ENCODE results near the gene TXLNB.
A peak's percentile ranks its signal among the peaks of the same experiment; 100 is the strongest.
"Not testable (repeated sequence)": the region's sequence is repeated elsewhere in the genome, so short reads cannot be mapped to it uniquely, and the experiment has no call there.

TXLNB gene

DNA sequence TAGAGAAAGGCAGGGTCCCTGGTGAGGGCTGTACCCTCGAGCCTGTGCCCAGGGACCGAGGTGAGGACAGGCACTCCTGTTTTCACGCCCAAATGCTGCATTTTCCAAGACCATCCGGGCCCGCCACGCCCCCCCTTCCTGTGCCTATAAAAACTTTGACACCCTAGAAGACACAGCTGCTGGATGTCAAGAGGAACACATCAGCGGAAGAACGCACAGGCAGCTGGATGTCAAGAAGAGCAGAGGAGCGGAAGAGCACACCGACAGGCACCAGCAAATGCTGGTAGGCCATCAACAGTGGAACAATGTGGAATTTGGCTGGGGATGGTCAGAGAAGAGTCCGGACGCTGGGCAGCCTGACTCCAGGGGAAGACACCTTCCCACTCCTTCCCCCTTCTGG is 56.1 kb downstream of the TXLNB start:
- DNase-seq (ENCODE audit: low read depth), result no peak

DNA sequence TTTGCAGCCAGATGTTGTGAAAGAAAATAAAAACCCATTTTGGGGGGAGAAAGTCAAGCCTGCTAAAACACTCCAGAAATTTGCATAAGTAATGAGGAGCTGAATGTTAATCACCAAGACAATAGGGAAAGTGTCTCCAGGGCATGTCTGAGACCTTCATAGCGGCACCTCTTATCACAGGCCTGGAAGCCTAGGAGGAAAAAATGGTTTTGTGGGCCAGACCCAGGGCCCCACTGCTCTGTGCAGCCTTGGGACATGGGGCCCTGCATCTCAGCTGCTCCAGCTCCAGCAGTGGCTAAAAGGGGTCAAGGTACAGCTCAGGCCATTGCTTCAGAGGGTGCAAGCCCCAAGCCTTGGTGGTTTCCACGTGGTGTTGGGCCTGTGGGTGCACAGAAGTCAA is 57.6 kb downstream of the TXLNB start:
- not testable (repeated sequence) for DNase-seq (ENCODE audit: low read depth)

DNA sequence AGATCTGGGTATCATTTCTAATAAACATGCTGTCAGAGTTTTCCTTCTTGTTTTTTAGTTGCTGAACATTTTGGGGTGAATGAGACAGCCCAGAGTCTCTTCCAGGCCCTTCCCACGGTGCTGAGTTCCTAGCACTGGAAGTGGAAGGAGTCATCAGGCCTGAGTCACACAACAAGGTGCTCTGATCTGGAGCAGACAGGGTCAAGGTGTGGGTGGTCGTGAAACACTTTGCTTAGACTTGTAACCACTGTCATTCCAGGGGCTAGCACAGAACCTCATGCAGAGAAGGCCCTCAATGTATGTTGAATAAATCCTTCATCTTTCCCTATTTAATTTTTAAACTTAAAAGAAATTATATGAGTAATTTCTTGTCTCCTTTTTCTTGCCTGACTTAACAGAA is 60.6 kb downstream of the TXLNB start:
- no peak for DNase-seq (ENCODE audit: low read depth)

DNA sequence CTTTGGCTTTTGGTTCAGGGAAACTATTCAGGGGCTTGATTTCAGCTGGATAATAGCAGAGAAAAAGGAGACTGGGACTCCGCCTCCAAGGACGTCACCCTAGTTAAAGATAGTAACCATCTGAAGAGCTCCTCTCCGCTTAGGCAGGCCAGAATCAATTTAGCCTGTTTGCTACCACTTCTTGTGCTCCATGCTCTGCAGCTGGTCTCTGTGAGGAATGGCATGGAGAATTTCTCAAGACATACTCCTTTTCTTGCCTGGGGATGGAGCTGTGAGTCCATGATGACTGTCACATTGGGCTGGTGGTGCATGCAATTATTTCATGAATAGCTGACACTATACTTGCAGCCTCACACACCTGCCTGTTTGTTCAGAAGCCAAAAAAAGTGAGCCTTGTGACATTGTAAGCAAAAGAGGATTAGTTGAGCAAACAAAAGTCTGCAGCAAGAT is 61.4 kb downstream of the TXLNB start:
- DNase-seq (ENCODE audit: low read depth), result no peak

DNA sequence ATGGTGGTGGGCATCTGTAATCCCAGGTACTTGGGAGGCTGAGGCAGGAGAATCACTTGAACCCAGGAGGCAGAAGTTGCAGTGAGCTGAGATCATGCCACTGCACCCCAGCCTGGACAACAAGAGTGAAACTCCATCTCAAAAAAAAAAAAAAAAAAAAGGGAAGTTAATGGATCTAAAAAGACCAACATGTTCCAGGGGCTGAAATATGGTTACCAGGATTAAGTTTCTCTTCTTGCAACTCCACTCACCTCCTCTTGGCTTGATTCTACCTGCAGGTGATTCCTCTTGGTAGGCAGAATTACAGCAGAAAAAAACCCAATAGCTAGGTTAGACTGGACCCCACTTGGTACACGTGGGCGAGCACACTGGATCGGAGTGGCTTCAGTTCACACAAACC is 63.4 kb downstream of the TXLNB start:
- not testable (repeated sequence) for DNase-seq (ENCODE audit: low read depth)

DNA sequence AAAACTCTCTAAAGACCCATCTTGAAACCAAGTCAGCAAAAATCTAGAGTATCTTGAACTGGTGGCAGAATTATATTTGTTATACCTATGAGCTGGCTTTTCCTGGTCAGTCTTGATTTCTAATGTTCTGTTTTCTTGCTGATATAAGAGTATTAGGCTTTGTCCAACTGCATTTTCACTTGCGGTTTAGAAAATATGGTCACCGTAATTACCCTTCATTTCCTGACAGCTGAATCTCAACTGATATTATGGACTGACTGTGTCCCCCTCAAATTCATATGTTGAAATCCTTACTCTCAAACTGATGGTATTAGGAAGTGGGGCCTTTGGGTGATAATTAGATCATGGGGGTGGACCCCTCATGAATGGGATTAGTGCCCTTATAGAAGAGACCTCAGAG is 72.1 kb downstream of the TXLNB start:
- DNase-seq (ENCODE audit: low read depth), result no peak

DNA sequence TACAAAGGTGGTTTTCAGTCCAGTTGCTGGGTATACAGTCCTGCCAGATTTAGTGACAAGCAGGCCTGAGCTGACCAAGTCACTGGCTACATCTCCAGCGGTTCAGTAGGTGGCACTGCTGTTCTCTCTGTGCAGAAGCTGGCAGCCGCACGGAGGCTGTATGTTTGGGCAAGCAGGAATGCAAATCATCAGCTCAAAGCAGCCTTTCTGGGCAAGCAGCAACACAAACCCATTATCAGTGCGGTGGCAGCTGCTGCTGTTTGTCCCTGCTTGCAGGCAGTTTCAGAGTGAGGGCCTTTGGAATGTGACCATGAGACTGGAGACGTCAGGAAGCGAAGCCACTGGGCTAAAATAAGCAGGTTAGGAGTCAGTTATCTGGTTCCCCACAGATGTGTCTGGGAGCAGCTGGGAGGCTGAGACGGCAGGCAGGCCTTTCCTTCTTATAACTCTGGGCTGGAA is 72.5 kb downstream of the TXLNB start:
- peak; percentile 23 for DNase-seq (ENCODE audit: low read depth)

DNA sequence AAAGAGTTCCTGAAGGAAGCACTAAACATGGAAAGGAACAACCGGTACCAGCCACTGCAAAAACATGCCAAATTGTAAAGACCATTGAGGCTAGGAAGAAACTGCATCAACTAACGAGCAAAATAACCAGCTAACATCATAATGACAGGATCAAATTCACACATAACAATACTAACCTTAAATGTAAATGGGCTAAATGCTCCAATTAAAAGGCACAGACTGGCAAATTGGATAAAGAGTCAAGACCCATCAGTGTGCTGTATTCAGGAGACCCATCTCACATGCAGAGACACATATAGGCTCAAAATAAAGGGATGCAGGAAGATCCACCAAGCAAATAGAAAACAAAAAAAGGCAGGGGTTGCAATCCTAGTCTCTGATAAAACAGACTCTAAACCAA is 79.3 kb downstream of the TXLNB start:
- not testable (repeated sequence) for DNase-seq (ENCODE audit: low read depth)

DNA sequence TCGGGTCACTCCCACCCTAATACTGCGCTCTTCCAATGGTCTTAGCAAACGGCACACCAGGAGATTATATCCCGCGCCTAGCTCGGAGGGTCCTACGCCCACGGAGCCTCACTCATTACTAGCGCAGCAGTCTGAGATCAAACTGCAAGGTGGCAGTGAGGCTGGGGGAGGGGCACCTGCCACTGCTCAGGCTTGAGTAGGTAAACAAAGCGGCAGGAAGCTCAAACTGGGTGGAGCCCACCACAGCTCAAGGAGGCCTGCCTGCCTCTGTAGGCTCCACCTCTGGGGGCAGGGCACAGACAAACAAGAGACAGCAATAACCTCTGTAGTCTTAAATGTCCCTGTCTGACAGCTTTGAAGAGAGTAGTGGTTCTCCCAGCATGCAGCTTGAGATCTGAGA is 81.0 kb downstream of the TXLNB start:
- DNase-seq (ENCODE audit: low read depth), result not testable (repeated sequence)

DNA sequence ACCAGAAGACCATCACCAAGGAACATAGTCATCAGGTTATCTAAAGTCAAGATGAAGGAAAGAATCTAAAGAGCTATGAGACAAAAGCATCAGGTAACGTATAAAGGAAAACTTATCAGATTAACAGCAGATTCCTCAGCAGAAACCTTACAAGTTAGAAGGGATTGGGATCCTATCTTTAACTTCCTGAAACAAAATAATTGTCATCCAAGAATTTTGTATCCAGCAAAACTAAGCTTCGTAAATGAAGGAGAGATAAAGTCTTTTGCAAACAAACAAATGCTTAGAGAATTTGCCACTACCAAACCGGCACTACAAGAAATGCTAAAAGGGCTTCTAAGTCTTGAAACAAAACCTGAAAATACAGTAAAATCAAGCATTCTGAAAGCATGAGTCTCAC is 86.0 kb downstream of the TXLNB start:
- no peak for DNase-seq (ENCODE audit: low read depth)

DNA sequence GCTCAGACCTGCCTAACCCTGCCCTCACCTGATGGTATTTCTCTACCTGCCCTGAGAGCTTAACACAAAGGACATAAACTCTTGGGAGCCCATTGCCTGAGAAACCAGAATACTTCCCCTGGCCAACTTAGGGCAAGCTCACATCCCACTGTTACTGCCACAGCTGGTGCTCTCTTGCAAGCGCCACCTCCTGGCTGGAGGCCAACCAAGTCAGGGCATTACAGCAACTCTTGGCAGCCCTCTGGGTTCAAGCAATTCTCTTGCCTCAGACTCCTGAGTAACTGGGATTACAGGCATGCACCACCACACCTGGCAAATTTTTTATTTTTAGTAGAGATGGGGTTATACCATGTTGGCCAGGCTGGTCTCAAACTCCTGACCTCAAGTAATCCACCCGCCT is 86.8 kb downstream of the TXLNB start:
- no peak for DNase-seq (ENCODE audit: low read depth)

DNA sequence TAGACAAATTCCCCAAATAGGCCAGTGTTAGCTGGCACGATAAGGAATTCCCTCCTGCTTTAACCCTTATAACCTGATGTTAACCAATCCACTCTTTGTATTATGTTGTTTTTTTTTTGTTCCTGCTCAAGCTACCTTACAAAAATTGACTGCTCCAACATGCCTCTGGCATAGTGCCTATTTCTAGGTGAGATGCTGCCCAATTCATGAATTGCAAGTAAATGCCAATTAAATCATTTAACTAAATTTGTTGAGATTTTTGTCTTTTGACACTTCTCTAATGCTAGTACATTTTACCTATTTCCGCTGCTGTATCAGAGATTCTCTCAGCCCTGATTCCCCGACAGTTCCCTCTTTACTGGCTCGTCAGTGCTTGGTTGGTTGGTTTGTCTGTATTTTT is 90.4 kb downstream of the TXLNB start:
- no peak for DNase-seq (ENCODE audit: low read depth)

DNA sequence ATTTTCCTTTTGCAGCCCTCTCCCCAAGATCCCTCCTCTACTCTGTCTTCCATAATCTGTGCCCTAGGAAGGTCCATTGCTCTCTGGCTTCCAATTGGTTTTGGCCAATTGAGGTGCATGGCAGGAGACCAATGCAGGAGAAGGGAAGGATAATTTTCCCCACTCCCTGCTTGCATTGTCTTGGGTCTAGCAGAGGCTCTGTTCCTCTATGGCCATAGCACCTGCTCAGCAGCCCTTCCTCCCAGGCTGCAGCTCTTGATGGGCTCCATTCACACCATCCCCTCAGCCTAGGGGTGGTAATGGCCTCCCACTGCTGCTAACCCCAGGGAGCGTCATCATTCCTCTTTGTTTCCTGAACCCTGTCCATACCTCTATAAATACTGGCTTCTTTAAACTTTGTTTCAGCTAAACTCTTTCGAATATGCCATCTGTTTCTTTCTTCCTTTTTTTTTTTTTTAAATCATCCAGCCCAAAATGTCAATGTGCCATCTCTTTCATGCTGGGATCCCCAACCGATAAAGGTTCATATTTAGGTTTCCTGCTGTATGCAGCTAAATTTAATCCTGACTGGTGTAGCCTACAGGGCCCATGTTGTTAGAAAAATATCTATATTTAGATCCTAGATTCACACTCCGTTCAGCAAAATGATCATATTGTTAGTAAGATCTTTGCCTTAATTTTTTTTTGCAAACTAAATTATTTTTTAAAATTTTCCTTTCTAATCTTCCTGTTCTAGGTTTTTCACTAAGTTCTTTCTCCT is 93.1 kb downstream of the TXLNB start:
- DNase-seq (ENCODE audit: low read depth), result no peak

DNA sequence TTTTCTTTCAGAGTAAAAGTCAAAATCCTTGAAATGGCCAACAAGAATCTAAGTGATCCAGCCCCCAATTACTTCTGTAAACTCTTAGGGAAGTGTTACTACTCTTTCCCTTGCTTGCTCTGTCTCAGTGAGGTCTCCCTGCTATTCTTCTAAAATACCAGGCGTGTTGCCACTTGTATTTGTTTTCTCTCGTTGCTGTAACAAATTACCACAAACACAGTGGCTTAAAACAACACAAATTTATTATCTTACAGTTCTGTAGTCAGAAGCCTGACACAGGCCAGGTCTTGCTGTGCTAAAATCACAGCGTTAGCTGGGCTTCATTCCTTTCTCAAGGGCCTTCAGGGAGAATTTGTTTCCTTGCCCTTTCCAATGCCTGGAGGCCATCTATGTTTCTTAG is 97.1 kb downstream of the TXLNB start:
- no peak for DNase-seq (ENCODE audit: low read depth)

Data from T-helper 22 cell (primary cell).